ENCODE measurements around the gene SPRED1. TPM values are rescaled to one million over a fixed set of nuclear protein-coding genes. Genes with fewer than 3 reads are reported as not detected.

The SPRED1 gene
- total and polyA plus RNA-seq, 2 of the 13 experiments (the other 11 are each of a cell fraction or from before 2014, with no cell fraction given), result 3.8 to 9.6 TPM

DNA sequence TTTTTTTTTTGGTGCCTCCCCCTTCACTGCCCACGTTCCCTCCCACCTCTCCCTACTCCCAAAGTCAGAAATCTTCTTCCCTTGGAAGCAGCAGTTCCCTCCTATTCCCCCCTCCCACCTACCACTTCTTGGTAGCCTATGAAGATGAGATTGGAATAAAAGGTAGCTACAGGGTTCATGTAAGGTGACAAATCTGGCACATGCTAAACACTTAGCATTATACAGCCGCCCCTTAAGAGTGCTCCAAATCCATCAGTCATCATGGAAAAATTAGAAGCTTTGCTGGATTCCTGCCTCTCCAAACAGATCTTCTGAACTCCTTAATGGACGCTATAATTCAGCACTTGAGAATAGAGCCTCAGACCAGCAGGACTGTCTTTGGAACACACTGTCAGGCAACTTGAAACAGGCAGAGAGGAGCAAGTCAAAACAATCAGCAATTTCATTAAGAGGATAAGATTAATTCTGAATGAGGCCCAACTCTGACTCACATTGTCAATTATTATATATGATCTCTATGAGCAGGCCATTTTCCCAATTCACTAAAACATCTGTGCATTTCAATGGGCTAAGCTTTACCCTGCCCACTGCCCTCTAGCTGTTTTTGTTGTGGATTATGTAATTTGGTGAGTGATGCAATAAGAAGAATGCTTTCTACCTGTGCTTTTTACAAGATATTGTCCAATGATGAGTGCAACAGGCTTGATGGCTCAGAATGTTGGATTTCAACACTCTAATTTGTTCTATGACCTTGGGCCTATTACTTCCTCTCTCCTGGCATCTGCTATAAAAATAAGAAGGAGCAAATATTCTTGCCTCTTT, 34.6 kb upstream of the SPRED1 start (continued):
- TF ChIP-seq CEBPB (IDR thresholded peaks at IDR 0.05; ENCODE audit: borderline replicate concordance, low read depth, low read length), result peak; percentile 41

DNA sequence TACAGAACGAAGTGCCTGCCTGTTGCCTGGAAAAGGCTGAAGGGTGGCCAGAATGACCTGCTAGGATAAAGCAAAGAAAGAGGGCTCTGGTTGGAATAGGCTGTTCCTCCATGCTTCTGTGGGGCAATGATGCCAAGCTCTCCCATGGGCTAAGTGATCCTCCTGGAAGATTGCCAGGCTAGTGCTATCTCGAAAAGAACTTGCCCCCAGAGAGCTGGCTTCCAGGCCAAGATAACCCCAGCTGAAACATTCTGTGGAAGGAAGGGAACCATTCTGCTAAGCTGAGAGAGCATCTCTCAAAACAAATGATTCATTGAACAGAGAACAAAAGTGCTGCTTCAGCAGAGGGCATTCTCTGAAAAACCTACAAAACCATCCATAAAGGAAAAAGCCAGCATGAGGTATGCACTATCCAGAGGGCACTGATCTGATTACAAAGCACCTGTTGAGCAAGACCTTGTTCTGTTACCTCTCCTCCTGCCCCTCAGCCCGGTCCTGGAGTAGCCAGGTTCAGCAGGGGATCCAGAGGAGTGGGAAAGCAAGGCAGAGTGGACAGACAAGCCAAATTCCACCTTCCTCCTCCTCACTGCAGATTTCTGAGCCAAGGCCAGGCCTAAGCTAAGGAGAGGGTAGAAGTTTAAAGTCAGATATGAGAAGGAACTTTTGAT, 31.9 kb upstream of the SPRED1 start:
- Histone ChIP-seq H3K36me3 (replicated peaks in 1 of 2; ENCODE audit: control insufficient read depth in 1 of 2, insufficient read depth in 2 of 2, low read length in 2 of 2) (no peaks in the 10 kb centered on the region), H3K9ac (ENCODE audit: insufficient read depth, low read depth, low read length) (no peak overlapping the region), H3K27me3 (ENCODE audit: control insufficient read depth in 1 of 2, insufficient read depth in 2 of 2, low read length in 2 of 2) (0 out of 5 replicates have a peak, but pooled peaks cover 0 to 4% of the 10 kb centered on the region in 2 experiments), H2AFZ (ENCODE audit: low read length) (no peak overlapping the region), H3K27ac (ENCODE audit: extremely low read length, insufficient read depth, low read length) (no peak overlapping the region), H3K79me2 (ENCODE audit: insufficient read depth, low read length) (no peaks in the 10 kb centered on the region), H3K4me2 (ENCODE audit: low read depth, low read length) (no peak overlapping the region), H3K4me3 (replicated peaks in 1 of 3; ENCODE audit: insufficient read depth in 1 of 3, low read depth in 2 of 3, low read length in 3 of 3) (no peak overlapping the region), H3K4me1 (ENCODE audit: insufficient read depth, low read length) (peaks cover 29% of the 10 kb centered on the region), H3K9me3 (ENCODE audit: low read length) (no peaks in the 10 kb centered on the region), H4K20me1 (ENCODE audit: insufficient read depth, low read length) (no peaks in the 10 kb centered on the region)
- POLR2A ChIA-PET, result no interaction called here
- WGBS (ENCODE audit: low lambda C conversion rate), result 6% methylated on average over 3 of the region's 3 CpGs
- DNase-seq (ENCODE audit: low spot score) (no peak), FAIRE-seq (no peak), ATAC-seq (no peak; the same call in 2 of the 3 replicates)
- CTCF ChIA-PET (ENCODE audit: low intra/inter-chr PET ratio, low total read pairs), result no interaction called here
- in situ Hi-C loops (cut with HindIII; ENCODE audit: extremely low pct_ligation_motif_present, low pct_unique_long_range_greater_than_20kb), result no loop called here
- intact Hi-C loops (cut with micrococcal nuclease; ENCODE audit: unreplicated experiment), result no loop called here
- BruUV-seq (replicated peaks), result no TSS peak
- no peak for TF ChIP-seq ZNF597 (CRISPR knock-in tag; IDR thresholded peaks at IDR 0.05)
- TF ChIP-seq, protein P1, sequence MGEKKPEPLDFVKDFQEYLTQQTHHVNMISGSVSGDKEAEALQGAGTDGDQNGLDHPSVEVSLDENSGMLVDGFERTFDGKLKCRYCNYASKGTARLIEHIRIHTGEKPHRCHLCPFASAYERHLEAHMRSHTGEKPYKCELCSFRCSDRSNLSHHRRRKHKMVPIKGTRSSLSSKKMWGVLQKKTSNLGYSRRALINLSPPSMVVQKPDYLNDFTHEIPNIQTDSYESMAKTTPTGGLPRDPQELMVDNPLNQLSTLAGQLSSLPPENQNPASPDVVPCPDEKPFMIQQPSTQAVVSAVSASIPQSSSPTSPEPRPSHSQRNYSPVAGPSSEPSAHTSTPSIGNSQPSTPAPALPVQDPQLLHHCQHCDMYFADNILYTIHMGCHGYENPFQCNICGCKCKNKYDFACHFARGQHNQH (CRISPR knock-in tag; IDR thresholded peaks at IDR 0.05), result no peak
- TF ChIP-seq ZBTB2 (CRISPR knock-in tag; IDR thresholded peaks at IDR 0.05; ENCODE audit: low read depth), result no peak
- TF ChIP-seq MED1 (CRISPR knock-in tag; IDR thresholded peaks at IDR 0.05), result no peak
- TF ChIP-seq SMARCE1 (IDR thresholded peaks at IDR 0.05; ENCODE audit: borderline replicate concordance), result no peak
- TF ChIP-seq, protein P2, sequence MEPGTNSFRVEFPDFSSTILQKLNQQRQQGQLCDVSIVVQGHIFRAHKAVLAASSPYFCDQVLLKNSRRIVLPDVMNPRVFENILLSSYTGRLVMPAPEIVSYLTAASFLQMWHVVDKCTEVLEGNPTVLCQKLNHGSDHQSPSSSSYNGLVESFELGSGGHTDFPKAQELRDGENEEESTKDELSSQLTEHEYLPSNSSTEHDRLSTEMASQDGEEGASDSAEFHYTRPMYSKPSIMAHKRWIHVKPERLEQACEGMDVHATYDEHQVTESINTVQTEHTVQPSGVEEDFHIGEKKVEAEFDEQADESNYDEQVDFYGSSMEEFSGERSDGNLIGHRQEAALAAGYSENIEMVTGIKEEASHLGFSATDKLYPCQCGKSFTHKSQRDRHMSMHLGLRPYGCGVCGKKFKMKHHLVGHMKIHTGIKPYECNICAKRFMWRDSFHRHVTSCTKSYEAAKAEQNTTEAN (CRISPR knock-in tag; conservative IDR thresholded peaks at IDR 0.05), result no peak
- no peak for TF ChIP-seq KAT8 (CRISPR knock-in tag; IDR thresholded peaks at IDR 0.05)
- TF ChIP-seq BHLHE40 (IDR thresholded peaks at IDR 0.05; ENCODE audit: low read length), result no peak
- TF ChIP-seq TCF7L2 (IDR thresholded peaks at IDR 0.05; ENCODE audit: low read depth, low read length), result no peak
- TF ChIP-seq ZNF275 (CRISPR knock-in tag; IDR thresholded peaks at IDR 0.05; ENCODE audit: borderline replicate concordance), result no peak
- no peak for TF ChIP-seq XBP1 (CRISPR knock-in tag; IDR thresholded peaks at IDR 0.05)

Measured in HepG2 (cell line).